ENCODE measurements around the gene CTNNBIP1. TPM values are rescaled to one million over a fixed set of nuclear protein-coding genes. Genes with fewer than 3 reads are reported as not detected.

The CTNNBIP1 gene
- total RNA-seq, 1 experiment from 2014 or later = 31.3 TPM

DNA sequence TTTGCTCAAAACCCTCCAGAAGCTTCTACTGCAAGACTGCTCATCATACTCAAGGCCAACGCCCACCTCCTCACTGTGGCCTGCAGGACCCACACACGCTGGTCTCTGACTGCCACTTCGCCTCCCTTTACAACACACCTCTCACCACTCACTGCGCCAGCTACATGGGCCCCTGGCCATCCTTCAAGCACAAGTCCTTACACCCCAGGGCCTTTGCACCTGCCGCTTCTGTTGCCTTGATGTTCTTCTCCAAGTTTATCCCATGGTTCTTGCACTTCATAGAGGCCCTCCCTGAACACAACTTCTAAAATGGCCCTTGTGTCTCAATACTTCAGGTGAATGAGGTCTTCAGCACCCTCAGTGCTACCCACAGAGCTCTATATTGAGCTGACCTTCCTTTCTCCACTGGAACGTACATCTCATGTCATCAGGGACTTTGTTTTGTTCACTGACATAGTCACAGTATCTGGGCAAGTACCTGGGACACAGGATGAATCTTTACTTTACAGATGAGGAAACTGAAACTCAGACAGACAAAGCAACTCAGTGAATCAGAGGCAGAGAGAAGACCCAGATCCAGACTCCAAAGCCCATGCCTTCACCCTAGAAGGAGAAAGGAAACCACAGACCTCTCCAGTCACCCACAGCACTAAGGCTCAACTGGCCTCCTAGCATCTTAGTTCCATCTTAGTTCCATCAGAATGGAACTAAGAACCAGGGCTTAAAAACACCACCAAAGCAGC is 51.6 kb downstream of the CTNNBIP1 start (continued):
- no peak for TF ChIP-seq ZFX (IDR thresholded peaks at IDR 0.05)
- TF ChIP-seq, protein P1, sequence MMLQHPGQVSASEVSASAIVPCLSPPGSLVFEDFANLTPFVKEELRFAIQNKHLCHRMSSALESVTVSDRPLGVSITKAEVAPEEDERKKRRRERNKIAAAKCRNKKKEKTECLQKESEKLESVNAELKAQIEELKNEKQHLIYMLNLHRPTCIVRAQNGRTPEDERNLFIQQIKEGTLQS (IDR thresholded peaks at IDR 0.05) = no peak
- no peak for TF ChIP-seq EZH2 (IDR thresholded peaks at IDR 0.05)
- TF ChIP-seq, protein P2, sequence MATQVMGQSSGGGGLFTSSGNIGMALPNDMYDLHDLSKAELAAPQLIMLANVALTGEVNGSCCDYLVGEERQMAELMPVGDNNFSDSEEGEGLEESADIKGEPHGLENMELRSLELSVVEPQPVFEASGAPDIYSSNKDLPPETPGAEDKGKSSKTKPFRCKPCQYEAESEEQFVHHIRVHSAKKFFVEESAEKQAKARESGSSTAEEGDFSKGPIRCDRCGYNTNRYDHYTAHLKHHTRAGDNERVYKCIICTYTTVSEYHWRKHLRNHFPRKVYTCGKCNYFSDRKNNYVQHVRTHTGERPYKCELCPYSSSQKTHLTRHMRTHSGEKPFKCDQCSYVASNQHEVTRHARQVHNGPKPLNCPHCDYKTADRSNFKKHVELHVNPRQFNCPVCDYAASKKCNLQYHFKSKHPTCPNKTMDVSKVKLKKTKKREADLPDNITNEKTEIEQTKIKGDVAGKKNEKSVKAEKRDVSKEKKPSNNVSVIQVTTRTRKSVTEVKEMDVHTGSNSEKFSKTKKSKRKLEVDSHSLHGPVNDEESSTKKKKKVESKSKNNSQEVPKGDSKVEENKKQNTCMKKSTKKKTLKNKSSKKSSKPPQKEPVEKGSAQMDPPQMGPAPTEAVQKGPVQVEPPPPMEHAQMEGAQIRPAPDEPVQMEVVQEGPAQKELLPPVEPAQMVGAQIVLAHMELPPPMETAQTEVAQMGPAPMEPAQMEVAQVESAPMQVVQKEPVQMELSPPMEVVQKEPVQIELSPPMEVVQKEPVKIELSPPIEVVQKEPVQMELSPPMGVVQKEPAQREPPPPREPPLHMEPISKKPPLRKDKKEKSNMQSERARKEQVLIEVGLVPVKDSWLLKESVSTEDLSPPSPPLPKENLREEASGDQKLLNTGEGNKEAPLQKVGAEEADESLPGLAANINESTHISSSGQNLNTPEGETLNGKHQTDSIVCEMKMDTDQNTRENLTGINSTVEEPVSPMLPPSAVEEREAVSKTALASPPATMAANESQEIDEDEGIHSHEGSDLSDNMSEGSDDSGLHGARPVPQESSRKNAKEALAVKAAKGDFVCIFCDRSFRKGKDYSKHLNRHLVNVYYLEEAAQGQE (IDR thresholded peaks at IDR 0.05; ENCODE audit: low read depth) = no peak
- TF ChIP-seq EGR1 (IDR thresholded peaks at IDR 0.05; ENCODE audit: low read depth) = no peak

DNA sequence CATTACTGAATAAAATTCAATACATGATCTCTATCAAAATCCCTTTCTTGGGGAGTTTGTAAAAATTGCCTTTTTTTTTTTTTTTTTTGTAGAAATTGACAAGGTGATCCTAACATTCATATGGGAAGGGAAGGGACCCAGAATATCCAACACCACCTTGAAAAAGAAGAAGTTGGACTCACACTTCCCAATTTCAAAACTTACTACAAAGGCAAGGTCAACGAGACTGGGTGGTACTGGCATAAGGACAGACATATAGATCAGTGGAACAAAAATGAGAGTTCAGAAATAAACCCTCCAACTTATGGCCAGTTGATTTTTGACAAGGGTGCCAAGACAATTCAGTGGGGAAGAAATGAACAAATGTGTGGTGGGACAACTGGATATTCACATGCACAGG is 54.9 kb downstream of the CTNNBIP1 start:
- CTCF ChIA-PET = no interaction called here
- ATAC-seq = no peak
- no peaks in the 10 kb centered on the region for H3K79me2 ChIP-seq (ENCODE audit: insufficient read depth, low read length)
- H4K20me1 ChIP-seq (ENCODE audit: insufficient read depth) = no peaks in the 10 kb centered on the region
- no TSS peak for BruUV-seq (replicated peaks)
- no peak for DNase-seq (ENCODE audit: low read depth, low spot score)
- no peak overlapping the region for H3K27ac ChIP-seq (ENCODE audit: low read depth, low read length)
- intact Hi-C loops (cut with micrococcal nuclease) = no loop called here
- no peak overlapping the region for H3K9ac ChIP-seq (ENCODE audit: low read length)
- no peaks in the 10 kb centered on the region for H3K9me2 ChIP-seq (ENCODE audit: insufficient read depth)
- TF ChIP-seq ZFX (IDR thresholded peaks at IDR 0.05) (no peak), JUND (IDR thresholded peaks at IDR 0.05) (no peak), ELF1 (IDR thresholded peaks at IDR 0.05; ENCODE audit: borderline replicate concordance, low read depth) (no peak), RAD21 (IDR thresholded peaks at IDR 0.05; ENCODE audit: low read depth) (no peak), EZH2phosphoT487 (IDR thresholded peaks at IDR 0.05; ENCODE audit: borderline replicate concordance) (no peak), FOSL1 (IDR thresholded peaks at IDR 0.05; ENCODE audit: low read depth) (no peak), ZNF274 (IDR thresholded peaks at IDR 0.05; ENCODE audit: low read depth, low read length) (no peak), CEBPB (IDR thresholded peaks at IDR 0.05; ENCODE audit: low read depth) (no peak), EGR1 (IDR thresholded peaks at IDR 0.05; ENCODE audit: low read depth) (no peak), POLR2A (IDR thresholded peaks at IDR 0.05; ENCODE audit: borderline replicate concordance, extremely low read depth, insufficient read depth, insufficient read length) (no peak), POLR2AphosphoS5 (IDR thresholded peaks at IDR 0.05; ENCODE audit: low read depth, low read length) (no peak), SRF (IDR thresholded peaks at IDR 0.05; ENCODE audit: low read depth) (no peak), SIN3A (IDR thresholded peaks at IDR 0.05; ENCODE audit: low read depth) (no peak)
- TF ChIP-seq, protein P3, sequence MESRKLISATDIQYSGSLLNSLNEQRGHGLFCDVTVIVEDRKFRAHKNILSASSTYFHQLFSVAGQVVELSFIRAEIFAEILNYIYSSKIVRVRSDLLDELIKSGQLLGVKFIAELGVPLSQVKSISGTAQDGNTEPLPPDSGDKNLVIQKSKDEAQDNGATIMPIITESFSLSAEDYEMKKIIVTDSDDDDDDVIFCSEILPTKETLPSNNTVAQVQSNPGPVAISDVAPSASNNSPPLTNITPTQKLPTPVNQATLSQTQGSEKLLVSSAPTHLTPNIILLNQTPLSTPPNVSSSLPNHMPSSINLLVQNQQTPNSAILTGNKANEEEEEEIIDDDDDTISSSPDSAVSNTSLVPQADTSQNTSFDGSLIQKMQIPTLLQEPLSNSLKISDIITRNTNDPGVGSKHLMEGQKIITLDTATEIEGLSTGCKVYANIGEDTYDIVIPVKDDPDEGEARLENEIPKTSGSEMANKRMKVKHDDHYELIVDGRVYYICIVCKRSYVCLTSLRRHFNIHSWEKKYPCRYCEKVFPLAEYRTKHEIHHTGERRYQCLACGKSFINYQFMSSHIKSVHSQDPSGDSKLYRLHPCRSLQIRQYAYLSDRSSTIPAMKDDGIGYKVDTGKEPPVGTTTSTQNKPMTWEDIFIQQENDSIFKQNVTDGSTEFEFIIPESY (IDR thresholded peaks at IDR 0.05; ENCODE audit: extremely low read depth, insufficient replicate concordance, low read length) = no peak
- no peak overlapping the region for H2AFZ ChIP-seq (ENCODE audit: low read depth, low read length, poor library complexity, severe bottlenecking)
- POLR2A ChIA-PET = no interaction called here
- no peak overlapping the region for H3K4me3 ChIP-seq (replicated peaks in 1 of 2; ENCODE audit: low read depth in 1 of 2, low read length in 2 of 2)
- H3K36me3 ChIP-seq (ENCODE audit: control insufficient read depth in 1 of 2, insufficient read depth in 2 of 2, low read length in 2 of 2) = no peaks in the 10 kb centered on the region
- peaks cover 0 to 7% of the 10 kb centered on the region in 2 experiments; a peak in 1 of 4 replicates for H3K9me3 ChIP-seq (ENCODE audit: control insufficient read depth in 1 of 2, insufficient read depth in 1 of 2, low read depth in 1 of 2, low read length in 2 of 2)
- no peaks in the 10 kb centered on the region for H3K27me3 ChIP-seq (ENCODE audit: insufficient read depth, low read length)
- no peak overlapping the region for H3K4me2 ChIP-seq (ENCODE audit: low read length)
- RAD21 ChIA-PET (ENCODE audit: low non-redundant PET in 1 of 2, low total read pairs in 2 of 2, uncharacterized antibody in 2 of 2, unreplicated experiment in 2 of 2) = no interaction called here
- H3K4me1 ChIP-seq (ENCODE audit: control insufficient read depth in 1 of 2, insufficient read depth in 2 of 2, low read length in 2 of 2) = no peaks in the 10 kb centered on the region

Data from HCT116 (cell line).